LNCaP clone FGC (cell line): ENCODE results near the gene IGFBP3.
A peak's percentile ranks its signal among the peaks of the same experiment; 100 is the strongest.

Source experiments
- DNase-seq: peaks from one replicate; pipeline ENCODE4 v3.0.0-alpha.2; 2011; ENCODE audit warnings: low read depth
- H3K4me3 ChIP-seq: 2 replicates; pipeline ENCODE4 v1.5.1; 2011; ENCODE audit warnings: mild to moderate bottlenecking, low read depth, low read length, control low read depth
- CTCF ChIP-seq: IDR thresholded peaks from 2 replicates; pipeline ENCODE4 v1.5.1; 2012; ENCODE audit warnings: mild to moderate bottlenecking; ENCODE audit not compliant: control insufficient read depth, insufficient read depth; ENCODE audit errors: extremely low read depth

Gene IGFBP3, protein sequence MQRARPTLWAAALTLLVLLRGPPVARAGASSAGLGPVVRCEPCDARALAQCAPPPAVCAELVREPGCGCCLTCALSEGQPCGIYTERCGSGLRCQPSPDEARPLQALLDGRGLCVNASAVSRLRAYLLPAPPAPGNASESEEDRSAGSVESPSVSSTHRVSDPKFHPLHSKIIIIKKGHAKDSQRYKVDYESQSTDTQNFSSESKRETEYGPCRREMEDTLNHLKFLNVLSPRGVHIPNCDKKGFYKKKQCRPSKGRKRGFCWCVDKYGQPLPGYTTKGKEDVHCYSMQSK

DNA sequence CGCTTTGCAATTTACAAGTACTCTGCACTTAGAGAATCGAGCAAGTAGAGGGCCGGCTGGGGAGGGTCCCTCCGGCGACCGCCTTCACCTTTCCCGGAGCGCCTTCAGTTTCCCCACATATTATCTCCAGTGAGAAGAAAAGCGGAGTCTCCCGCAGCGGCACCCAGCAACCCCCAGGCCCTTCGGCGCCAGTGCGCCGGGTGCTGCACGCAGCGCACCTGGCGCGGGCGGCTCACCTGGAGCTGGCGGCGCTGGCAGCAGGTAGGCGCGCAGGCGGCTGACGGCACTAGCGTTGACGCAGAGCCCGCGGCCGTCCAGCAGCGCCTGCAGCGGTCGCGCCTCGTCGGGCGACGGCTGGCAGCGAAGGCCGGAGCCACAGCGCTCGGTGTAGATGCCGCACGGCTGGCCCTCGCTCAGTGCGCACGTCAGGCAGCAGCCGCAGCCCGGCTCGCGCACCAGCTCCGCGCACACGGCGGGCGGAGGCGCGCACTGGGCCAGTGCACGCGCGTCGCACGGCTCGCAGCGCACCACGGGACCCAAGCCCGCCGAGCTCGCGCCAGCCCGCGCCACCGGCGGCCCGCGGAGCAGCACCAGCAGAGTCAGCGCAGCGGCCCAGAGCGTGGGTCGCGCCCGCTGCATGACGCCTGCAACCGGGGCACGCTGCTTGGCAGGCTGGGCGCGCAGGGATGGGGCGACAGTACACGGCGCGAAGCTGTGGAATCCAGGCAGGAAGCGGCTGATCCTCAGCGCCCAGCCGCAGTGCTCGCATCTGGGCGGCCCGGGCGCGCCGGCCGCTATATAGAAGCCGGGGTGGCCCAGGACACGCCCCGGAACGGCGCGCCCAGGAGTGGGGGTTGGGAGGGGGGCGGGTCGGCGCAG, at the start of gene IGFBP3:
IGFBP3 (minus strand) TSS at position 771 of the 879 bp plus-strand sequence; CDS start at position 639, 132 bp downstream.
- peak; percentile 62 for DNase-seq
- peak within 1 kb of the TSS; percentile 51 for H3K4me3 ChIP-seq

DNA sequence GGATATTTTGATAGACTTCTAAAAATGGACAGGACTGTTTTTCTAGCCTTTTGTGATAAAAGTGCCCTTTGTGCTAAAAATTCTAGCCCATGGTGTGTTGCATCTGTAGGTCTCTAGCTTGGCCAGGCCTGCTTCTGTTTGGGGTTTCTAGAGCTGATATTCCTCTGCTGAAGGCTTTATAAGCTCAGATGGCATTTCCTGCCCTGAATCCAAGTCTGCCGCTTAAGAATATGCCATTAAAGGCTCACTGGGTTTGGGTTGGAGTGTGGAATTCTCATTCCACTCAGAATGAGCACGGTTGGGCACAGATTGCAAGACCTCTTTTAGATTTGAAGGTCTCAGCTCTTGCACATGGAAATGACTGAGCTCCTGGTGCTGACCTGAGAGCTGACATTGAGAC, 49.4 kb upstream of the IGFBP3 start:
- no peak for DNase-seq
- no peak for TF ChIP-seq CTCF
- no peak overlapping the region for H3K4me3 ChIP-seq

More for the DNA sequence above, at the start of gene IGFBP3:
- TF ChIP-seq CTCF, result 0 out of 2 replicates have a peak, but pooled peaks have one; percentile 7

DNA sequence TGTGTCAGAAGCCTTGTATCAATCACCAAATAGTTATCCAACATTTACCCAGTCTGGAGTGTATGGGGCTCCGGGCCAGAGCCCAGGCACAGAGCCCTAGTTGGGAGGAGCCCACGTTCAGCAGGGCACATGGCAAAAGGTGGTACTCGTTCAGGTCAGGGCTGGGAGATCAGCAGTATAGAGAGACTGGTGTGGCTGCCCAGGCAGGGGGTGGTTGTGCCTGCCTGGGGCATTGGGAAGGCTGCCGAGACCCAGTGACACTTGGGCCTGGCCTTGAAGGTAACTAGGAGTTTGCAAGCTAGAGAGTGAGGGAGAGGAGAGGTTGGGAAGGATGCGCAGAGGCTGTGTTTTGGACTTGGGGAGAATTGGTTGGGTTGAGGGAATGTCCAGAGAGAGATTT, 48.9 kb upstream of the IGFBP3 start:
- TF ChIP-seq CTCF, result no peak
- DNase-seq, result no peak
- H3K4me3 ChIP-seq, result no peak overlapping the region

- DNase-seq, result no peak
- no peak for TF ChIP-seq CTCF
- H3K4me3 ChIP-seq, result no peak overlapping the region
These were observed 47.9 kb upstream of the IGFBP3 start for GRCh38 chr7:45968856-45969541.

GRCh38 chr7:45968312-45968711, 47.2 kb upstream of the IGFBP3 start:
- TF ChIP-seq CTCF, result no peak
- H3K4me3 ChIP-seq, result no peak overlapping the region
- no peak for DNase-seq

- no peak for TF ChIP-seq CTCF
- H3K4me3 ChIP-seq, result no peak overlapping the region
- DNase-seq, result no peak
These were observed 46.6 kb upstream of the IGFBP3 start for GRCh38 chr7:45967591-45968157.
